NK-92 treated with Interleukin-12 subunit alpha and Interleukin-12 subunit beta, amount 100 ng/mL, for 24 hours (cell line): ENCODE results near the gene BAIAP3.
"Not testable (repeated sequence)": the region's sequence is repeated elsewhere in the genome, so short reads cannot be mapped to it uniquely, and the experiment has no call there.

Source experiments
- DNase-seq: peaks from one replicate; lab custom pipeline; 2025; lab: John Stamatoyannopoulos, UW

The BAIAP3 gene, protein sequence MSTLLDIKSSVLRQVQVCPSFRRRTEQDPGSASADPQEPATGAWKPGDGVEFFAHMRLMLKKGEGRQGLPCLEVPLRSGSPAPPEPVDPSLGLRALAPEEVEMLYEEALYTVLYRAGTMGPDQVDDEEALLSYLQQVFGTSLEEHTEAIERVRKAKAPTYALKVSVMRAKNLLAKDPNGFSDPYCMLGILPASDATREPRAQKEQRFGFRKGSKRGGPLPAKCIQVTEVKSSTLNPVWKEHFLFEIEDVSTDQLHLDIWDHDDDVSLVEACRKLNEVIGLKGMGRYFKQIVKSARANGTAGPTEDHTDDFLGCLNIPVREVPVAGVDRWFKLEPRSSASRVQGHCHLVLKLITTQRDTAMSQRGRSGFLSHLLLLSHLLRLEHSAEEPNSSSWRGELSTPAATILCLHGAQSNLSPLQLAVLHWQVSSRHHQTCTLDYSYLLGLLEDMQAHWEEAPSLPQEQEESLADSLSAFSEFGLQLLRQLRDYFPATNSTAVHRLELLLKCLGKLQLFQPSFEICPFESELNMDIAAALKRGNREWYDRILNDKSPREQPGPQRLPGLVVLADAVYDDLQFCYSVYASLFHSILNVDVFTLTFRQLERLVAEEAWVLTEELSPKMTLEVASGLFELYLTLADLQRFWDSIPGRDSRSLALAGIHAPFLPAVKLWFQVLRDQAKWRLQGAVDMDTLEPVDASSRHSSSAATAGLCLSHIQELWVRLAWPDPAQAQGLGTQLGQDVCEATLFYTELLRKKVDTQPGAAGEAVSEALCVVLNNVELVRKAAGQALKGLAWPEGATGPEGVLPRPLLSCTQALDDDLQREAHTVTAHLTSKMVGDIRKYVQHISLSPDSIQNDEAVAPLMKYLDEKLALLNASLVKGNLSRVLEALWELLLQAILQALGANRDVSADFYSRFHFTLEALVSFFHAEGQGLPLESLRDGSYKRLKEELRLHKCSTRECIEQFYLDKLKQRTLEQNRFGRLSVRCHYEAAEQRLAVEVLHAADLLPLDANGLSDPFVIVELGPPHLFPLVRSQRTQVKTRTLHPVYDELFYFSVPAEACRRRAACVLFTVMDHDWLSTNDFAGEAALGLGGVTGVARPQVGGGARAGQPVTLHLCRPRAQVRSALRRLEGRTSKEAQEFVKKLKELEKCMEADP

DNA sequence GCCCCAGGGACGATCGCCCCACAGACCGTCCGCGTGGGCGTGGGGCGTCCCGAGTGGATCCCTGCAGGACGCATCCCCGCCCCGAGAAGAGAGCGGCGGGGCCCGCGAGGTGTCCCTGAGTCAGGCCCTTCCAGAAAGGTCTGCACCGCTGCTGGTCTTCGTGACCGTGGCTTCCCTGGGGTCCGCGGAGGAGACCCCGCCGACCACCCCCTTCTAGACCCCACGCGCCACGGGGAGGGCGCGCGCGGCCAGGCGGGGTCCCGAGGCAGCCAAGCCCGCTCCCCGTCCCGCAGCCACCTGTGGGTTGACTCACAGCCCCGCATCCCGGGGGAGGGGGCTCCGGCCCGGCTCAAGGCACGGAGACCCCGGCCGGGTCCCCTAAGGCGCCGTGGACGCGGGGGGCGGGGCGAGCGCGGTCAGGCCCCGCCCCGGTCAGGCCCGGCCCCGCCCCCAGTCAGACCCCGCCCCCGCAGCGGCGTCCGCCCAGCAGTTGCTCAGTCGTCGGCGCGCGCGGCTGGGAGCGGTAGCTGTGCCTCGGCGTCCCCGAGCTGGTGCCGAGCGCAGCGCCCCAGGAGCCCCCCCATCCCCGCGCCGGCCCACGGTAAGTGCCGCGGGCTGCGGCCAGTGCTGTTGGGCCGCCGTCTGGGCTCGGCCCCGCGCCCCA lies at the start of gene BAIAP3:
TSS of gene BAIAP3 (plus strand) at position 497 of the 664 bp plus-strand sequence. CDS start 4,905 bp downstream, outside the sequence.
- no peak for DNase-seq

DNA sequence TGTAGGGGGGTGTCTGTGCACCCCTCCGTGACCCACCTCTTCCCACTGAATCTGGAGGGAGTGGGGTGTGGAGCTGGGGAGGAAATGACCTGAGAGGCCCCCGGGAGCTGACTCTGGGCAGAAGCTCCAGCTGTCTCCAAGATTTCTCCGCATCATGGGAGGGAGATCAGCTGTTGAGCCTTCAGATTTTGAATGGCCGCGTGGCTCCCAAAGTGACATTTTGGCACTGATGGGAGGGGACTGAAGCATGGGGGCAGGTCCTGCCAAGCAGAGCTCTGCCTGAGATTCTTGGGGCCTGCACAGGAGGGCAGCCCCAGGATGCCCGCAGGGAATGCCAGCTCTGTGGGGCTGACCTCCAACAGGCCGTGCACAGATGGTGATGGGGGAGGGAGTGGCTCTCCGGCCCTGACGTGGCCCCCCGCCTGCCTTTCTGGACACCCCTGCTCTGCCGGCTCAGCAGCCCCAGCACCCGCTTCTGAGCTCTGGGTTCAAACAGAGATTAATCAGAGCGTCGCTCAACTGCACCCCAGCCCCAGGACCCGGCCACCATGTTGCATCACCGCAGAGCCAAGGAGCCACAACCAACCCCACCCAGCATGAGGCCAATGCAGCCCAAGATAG lies 49.3 kb upstream of the BAIAP3 start:
- no peak for DNase-seq

DNA sequence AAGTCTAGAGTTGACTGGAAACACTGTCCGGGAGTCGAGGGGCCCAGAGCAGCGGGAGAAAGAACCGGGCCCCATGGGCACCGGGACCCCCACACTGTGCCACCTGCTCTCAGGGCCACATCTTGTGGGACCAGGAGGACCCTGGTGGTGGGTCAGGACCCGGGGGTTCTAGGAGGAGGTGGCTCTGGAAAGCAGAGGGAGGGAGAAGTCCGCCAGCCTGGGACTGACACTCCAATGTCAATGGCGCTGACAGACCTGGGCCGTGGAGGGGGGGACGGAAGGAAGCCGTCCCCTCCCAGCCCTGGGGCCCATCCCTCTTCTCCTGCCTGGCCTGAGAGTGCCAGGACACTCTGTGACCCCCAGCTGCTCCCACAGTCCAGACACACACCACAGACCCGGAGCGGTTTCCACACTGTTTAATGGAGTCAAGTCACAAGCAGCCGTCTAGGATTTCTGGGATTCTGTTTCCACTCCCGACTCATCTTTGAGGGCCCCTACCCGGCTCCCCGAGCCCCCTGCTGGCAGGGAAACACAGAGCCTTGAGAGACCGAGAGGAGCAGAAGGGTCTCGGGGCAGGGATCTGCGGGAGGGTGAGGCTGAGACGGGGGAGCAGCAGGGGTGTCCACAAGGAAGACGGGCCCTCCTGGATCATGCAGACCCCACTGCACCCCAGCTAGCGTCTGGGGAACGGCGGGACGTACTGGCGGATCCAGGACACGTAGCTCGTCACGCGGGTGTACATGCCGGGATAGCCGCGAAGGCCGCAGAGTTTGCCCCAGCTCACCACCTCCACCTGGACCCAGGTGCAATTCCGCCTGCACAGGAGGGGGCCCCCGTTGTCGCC lies 47.6 kb upstream of the BAIAP3 start:
- DNase-seq: no peak

DNA sequence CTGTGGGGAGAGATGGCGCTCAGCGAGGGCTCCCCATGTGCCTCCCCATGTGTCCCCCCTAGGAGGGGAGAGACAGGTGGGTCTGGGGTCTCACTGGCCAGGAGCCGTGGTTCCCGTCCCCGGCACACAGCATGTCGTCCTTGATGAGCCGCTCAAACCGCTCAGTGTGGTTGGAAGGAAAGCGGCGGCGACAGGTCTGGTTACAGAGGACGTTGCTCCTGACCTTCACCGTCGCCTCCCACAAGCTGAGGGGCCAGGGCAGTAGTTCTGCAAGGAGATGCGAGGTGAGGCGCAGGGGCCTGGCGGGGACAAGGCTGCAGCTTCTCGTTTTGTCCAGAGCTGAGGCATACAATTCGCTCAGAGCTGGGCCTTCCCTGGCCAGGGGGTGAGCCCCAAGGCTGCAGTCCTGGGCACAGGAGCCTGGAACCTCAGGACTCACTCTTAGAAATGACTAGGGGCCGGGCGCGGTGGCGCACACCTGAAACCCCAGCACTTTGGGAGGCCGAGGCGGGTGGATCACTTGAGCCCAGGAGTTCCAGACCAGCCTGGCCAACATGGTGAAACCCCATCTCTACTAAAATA lies 46.8 kb upstream of the BAIAP3 start:
- no peak for DNase-seq

DNA sequence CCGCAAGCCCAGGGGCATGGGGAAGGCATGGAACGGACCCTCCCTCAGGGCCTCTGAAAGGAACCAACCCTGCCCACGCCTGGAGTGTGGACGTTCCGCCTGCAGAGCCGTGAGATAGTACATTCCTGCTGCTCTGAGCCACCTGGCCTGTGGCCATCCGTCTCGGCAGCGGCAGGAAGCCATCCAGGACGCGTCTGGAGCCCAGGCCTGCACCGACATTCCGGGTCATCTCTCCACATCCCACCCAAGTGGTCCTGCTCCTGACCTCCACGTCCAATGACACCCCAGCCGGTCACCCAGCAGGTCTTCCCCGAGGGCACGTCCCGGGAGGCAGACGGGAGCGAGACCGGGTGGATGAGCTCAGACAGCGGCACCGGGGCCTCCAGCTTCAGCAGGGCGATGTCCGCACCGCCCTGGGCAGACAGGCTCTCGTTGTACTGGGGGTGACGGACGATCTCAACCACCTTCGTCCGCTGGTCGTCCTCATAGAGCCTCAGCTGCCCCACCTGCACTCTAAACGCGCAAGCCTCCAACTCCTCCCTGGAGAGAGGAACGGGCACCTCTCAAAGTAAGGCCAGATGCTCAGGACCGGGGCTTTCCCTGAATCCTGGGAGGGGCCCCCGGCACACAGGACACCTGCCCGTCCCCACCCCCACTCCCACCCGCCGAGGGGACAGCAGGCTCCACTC lies 45.3 kb upstream of the BAIAP3 start:
- DNase-seq: no peak

DNA sequence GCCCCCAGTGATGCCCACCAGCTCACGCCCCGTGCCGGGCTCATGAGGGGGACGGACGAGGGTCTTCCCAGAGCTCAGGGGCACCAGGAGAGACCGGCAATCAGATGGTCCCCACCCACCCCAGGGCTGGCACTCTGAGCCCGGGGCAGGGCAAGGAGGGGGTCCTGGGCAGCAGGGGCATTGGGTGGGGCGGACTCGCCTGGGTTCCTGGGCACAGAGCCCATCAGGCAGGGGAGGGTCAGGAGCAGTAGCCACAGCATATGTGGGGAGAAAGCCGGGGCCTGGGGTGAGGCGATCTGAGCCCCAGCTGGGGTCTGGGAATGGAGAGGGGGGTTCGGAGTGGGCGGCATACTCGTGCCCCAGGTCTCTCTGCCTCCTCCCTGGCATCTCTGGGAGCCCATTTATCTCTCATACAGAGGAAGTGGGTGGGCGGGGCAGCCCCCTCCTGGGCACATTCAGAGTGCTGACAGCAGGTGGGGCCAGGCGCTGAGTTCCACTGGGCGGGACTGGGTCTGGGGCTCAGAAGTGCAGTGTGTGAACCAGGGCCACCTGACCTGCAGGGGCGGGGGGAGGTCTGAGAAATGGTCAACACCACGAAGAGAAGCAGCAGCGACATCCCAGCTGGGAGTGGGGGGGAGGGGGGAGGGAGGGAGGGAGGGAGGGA lies 44.5 kb upstream of the BAIAP3 start:
- no peak for DNase-seq

DNA sequence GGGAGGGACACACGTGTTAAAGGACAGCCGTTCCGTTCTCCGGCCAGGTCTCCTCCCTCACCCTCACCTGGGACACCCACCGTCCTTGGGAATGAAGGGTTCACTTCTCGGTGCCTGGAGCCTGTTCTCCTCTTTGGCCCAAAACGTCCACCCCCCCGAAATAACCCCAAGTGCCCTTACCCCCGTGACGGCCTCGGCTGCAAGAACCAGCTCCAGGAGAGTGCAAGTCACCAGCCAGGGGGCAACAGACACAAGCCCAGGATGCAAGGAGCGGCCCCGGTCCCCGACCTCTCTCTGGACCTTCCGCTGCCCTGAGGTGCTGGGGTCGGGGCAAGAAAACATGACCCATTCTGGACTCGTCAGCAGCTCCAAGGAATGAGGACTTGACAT lies 44.0 kb upstream of the BAIAP3 start:
- DNase-seq: no peak

DNA sequence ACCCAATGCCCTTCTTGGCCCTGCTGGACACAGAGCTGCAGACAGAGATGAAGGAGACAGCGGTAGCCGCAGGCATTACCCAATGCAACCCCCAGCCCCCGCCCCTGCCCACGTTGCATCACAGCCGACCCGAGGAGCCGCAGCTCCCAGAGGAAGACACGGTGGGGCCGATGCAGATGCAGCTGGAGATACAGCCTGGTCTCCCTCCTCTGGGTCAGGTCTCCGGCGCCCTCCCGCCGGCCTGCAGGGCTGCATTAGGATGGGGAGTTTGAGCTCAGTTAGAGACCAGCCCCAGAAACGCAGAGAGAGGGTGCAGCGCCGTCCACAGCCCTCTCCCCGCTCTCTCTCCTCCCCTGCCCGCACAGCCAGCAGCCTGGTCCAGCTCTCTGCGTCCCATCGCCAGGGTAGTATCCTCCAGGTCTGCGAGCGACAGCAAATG lies 43.4 kb upstream of the BAIAP3 start:
- no peak for DNase-seq

DNA sequence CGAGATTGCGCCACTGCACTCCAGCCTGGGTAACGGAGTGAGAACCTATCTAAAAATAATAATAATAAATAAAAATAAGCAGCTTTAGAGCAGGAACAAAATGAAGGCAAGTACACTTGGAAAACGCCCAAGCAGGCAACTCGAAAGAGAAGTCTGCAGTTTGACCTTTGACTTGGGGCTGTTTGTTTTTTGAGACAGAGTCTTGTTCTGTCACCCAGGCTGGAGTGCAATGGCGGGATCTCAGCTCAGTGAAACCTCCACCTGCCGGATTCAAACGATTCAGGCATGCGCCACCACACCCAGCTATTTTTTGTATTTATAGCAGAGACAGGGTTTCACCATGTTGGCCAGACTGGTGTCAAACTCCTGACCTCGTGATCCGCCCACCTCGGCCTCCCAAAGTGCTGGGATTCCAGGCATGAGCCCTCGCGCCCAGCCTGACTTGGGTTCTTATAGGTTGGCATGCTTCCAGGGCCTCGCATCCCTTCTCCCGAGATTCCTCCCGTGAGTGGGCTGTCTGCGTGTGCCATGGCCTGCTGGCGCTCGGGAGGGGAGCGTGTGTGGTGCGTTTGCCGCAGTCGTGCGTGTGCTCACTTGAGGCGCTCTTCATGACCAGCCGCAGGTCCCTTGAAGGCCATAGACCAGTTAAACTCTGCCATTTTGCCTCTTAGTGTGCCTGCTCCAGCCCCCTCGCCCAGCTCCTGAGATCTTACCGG lies 42.4 kb upstream of the BAIAP3 start:
- no peak for DNase-seq

DNA sequence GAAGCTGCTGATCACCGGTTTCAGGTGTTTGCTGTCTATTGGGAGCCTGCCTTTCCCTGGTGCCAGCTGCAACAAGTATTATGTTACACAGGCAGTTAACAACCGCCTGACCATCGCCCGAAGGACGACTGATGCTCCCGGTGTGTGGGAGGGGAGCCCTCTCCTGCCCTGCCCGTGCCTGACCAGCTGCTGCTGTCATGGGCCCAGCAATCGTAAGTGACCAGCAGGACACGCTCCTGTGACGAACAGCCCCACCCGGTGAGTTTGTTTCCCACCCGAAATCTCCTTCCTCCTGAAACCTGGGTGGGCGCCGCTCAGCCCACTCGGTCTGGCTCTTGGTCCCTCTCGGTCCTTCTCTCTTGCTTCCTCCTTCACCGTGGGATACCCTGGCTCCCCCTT lies 41.9 kb upstream of the BAIAP3 start:
- DNase-seq: no peak

DNA sequence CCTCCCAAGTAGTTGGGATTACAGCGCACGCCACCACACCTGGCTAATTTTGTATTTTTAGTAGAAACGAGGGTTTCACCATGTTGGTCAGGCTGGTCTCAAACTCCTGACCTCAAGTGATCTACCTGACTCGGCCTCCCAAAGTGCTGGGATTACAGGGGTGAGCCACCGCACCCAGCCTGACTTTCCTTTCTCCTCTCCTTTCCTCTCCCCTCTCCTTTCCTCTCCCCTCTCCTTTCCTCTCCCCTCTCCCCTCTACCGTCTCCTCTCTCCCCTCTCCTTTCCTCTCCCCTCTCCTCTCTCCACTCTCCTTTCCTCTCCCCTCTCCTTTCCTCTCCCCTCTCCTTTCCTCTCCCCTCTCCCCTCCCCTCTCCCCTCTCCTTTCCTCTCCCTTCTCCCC lies 41.2 kb upstream of the BAIAP3 start:
- DNase-seq: not testable (repeated sequence)

DNA sequence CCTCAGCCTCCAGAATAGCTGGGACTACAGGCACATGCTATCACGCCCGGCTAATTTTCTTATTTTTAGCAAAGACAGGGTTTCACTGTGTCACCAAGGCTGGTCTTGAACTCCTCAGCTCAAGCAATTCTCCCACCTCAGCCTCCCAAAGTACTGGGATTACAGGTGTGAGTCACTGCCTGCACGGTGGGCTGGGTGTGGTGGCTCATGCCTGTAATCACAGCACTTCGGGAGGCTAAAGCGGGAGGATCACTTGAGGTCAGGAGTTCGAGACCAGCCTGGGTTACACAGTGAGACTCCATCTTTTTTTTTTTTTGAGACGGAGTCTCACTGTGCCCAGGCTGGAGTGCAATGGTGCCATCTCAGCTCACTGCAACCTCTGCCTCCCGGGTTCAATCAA lies 40.6 kb upstream of the BAIAP3 start:
- not testable (repeated sequence) for DNase-seq

DNA sequence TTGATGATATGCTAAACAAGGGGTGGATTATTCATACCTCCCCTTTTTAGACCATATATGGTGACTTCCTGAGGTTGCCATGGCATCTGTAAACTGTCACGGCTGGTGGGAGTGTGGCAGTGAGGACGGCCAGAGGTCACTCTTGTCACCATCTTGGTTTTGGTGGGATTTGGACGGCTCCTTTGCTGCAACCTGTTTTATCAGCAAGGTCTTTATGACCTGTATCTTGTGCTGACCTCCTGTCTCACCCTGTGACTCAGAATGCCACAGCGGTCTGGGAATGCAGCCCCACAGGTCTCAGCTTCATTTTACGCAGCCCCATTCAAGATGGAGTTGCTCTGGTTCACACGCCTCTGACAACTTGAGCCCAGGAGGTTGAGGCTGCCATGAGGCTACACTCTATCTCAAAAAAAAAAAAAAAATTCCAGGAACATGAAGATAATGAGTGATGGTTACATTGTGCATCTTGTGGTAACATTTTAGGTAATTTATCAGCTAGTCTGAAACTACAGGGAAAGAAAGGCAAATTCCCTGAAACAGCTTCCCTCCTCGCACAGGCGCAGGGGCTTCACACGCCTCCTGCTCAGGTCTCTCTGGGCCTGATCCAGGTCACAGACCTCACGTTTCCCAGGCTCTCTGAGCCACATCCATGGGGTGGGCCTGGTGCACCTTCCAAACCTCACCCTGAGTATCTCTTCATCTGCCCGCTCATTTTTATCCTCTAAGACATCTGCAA lies 39.4 kb upstream of the BAIAP3 start:
- DNase-seq: no peak

DNA sequence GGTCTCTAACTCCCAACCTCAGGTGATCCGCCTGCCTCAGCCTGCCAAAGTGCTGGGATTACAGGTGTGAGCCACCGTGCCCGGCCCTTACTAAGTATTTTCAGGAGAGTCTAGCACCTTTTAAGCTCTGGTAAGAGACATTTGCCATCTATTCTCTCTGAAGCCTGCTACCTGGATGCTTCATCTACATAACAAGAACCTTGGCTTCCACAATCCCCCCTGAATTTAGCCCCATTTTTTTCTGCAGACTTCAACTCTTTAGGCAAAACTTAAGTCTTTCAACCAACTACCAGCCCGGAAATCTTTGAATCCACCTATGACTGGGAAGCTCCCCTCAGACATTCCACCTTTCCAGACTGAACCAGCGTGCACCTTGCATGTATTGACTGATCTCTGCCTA lies 38.0 kb upstream of the BAIAP3 start:
- DNase-seq: no peak

DNA sequence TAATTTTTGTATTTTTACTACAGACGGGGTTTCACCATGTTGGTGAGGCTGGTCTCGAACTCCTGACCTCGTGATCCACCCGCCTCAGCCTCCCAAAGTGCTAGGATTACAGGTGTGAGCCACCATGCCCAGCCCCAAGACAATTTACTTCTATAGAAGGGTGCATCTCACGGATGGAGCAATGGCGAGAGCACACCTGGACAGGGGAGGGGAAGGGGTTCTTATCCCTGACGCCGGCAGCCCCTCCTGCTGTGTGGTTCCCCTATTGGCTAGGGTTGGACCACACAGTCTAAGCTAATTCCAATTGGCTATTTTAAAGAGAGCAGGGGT lies 36.8 kb upstream of the BAIAP3 start:
- DNase-seq: not testable (repeated sequence)

DNA sequence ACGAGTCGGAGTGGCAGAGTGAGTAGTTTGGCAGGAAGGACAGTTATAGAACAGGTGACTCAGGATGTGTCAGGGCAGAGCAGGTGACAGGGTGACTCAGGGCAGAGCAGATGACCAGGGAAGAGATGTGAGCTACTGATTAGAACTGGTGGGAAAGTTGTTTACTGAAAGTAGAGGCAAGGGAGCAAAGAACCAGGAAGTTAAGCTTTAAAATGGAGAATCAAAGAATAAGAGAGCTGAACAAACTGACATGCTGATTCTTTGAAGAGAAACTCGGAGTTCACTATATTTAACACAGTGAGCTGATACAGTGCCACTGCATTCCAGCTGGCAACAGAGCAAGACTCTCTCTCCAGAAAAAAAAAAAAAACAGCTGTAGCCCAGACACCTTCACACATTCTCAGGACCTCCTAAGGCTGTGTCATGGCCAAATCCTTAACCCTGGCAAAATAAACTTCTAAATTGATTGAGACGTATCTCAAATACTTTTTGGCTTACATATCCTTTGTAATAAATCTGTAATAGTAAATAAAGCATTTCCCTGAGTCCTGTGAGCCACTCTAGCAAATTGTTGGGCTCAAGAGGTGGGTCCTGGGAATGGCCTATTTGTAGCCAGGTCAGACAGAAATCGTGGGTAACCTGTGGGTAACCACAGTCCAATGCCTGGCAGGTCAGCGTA lies 36.3 kb upstream of the BAIAP3 start:
- DNase-seq: peak; percentile 56

DNA sequence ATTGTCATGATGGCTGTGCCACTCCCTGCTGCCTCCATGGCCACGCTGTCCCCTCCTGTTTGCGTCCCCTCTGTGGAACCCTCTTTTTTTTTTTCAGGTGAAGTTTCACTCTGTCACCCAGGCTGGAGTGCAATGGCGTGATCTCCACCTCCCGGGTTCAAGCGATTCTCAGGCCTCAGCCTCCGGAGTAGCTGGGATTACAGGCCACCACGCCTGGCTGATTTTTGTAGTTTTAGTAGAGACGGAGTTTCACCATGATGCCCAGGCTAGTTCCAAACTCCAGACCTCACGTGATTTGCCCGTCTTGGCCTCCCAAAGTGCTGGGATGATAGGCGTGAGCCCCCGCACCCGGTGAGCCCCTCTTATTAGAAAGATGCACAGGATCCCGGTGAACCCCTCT lies 35.0 kb upstream of the BAIAP3 start:
- no peak for DNase-seq
